Astrocyte of the hippocampus (primary cell): Measurements from ENCODE around the gene CAPRIN1.
"Not testable (repeated sequence)": the region's sequence is repeated elsewhere in the genome, so short reads cannot be mapped to it uniquely, and the experiment has no call there.

Source experiments
- DNase-seq: peaks from one replicate; pipeline ENCODE4 v3.0.0; 2011; ENCODE audit warnings: low read depth, low spot score

The CAPRIN1 gene

DNA sequence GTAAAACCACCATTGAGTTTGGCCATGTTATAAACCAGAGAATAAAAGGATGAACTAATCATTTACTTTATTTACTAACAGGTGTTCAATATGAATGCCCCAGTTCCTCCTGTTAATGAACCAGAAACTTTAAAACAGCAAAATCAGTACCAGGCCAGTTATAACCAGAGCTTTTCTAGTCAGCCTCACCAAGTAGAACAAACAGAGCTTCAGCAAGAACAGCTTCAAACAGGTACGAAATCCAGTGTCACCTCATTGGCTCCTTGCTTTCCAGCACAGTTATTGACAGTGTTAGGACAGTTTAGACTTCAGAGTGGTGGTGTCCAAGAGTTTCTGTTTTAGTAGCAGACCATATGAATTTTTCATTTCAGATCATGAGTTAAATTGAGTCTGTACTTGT, 40.3 kb downstream of the CAPRIN1 start:
- no peak for DNase-seq

DNA sequence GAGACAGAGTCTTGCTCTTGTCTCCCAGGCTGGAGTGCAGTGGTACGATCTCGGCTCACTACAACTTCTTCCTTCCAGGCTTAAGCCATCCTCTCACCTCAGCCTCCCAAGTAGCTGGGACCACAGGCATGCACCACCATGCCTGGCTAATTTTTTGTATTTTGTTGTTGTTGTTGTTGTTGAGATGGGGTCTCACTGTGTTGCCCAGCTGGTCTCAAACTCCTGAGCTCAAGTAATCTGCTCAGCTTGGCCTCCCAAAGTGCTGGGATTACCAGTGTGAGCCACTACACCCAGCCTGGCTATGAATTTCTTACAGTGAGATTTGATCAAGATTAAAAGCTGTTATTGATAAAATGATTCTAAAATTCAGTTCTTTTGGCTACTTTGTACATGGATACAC, 43.4 kb downstream of the CAPRIN1 start:
- DNase-seq, result not testable (repeated sequence)

DNA sequence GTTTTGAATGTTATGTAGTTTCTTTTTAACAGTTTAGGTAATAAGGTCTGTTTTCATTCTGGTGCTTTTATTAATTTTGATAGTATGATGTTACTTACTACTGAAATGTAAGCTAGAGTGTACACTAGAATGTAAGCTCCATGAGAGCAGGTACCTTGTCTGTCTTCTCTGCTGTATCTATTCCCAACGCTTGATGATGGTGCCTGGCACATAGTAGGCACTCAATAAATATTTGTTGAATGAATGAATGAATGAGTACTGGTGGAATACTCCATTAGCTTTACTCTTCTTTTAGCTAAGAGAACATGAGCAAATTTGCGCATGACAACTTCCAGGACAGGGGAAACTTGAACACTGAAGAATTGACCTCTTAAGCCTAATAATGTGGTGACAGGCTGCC, 47.3 kb downstream of the CAPRIN1 start:
- DNase-seq, result no peak

DNA sequence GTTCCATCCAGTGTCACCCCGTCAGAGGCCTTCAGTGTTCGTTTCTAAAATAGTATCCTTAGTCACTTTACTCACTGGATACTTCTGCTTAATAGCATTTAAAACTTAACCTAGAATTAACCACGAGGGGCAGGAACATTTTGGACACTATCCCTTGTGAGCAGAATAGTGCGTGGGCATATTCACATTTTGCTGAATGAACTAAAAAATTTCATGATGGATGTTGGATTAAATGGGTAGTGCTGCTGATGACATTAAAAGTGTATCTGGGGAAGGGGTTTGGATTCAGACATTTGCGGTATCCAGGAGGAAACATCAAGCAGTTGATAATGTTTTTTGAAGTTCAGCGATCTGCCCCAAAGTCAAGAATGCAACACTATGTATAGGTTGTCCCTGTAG, 53.1 kb downstream of the CAPRIN1 start:
- no peak for DNase-seq

DNA sequence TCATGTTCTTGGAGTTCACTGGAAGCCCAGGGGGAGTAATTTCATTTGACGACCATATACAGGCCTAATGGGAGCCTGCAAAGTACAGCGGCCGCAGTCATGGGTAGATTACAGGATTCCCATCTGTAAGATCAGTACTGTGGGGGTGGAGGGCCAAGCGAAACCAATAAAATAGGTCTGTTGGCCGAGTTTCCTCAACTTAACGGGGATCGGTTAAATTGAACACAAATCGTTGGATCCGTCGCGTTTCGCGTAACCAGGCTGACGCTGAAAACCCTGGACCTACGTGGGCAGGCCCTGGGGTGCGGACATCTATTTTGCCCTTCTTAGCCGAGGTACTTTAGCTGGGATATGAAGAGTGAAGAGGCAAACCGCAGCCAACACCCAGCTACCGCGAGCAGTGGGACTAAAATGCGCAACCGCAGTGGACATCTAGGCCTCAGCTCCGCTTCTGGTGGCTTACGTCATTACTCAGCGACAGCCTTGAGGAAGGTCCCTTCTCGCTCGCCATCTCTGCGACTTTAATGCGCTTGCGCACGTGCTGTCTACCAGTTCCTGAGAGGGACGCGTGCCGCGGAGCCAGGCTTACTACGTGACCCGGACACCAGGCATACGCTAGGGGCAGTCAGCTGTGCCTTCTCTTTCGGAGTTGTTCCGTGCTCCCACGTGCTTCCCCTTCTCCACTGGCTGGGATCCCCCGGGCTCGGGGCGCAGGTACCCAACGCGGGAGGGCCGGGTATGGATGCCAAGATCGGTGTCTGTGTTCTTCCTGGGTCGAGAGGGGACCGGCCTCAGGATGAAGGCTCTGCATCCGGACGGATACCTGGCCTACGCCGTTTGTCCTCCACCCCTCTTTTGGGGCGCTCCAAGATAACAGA, 53.8 kb downstream of the CAPRIN1 start, which contains the start of gene NAT10:
NAT10 (plus strand) TSS at position 551 of the 878 bp plus-strand sequence. CDS start 2,597 bp downstream, outside the sequence.
- peak; percentile 99 for DNase-seq

DNA sequence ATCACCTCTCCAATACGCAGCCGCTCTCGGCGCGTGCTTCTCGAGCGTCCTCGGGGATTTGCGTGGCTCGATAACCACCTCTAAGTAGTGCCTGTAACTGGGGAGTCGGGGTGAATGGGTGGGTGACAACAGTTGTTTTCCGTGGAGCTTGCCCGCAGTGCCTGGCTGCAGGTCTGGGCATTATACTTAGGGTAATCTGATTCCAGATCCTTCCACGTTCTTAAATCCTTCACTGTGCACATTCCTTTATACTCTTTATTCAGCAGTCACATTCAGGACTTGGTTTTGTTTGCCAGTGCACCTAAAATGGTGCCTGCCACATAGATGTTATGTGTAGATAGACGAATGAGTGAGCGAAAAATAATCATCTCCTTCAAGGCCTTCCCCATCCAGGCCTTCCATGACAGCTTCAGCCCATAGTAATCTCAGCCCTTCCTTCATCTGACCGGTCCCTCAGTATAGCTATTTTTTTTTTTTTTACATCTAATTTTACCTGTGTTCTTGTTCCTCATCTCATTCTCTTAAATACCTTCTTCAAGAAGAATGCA, 54.5 kb downstream of the CAPRIN1 start:
- no peak for DNase-seq

DNA sequence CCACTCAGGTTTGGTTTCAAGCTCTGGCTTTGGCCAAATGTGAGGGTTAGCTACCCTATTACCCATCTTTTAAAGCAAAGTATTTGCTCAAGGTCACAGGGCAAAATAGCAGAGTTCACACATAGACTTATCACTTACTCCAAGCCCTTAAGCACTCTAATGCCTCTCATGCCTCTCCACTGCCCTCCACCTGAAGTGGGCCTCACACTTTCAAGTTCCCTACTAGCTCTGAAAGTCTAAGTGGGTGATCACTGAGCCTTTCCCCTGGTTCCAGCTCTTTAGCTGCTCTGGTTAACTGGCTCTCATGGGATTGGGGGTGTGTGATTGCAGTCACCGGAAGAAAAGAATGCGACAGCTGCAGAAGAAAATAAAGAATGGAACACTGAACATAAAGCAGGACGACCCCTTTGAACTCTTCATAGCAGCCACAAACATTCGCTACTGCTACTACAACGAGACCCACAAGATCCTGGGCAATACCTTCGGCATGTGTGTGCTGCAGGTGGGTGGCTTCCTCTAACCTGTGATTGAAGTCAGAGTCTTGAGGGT, 60.3 kb downstream of the CAPRIN1 start:
- DNase-seq, result no peak

DNA sequence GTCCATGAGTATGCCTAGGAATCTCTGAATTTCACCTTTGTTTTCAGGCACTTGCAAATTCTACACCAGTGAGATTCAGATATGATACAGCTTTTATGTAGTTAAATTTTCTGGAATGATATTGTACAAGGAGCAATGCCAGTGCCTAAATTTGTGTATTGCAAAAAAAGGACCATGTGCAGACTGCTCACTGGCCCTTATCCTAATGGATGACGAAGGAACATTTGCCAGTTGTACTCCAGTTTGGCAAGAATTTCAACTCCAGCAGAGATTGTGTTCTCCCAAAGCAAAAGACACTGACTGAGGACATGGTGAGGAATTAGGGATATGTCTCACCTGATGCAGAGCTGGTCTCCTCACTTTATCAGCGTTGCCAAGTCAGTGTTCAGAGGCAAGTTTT, 62.5 kb downstream of the CAPRIN1 start:
- DNase-seq, result no peak

DNA sequence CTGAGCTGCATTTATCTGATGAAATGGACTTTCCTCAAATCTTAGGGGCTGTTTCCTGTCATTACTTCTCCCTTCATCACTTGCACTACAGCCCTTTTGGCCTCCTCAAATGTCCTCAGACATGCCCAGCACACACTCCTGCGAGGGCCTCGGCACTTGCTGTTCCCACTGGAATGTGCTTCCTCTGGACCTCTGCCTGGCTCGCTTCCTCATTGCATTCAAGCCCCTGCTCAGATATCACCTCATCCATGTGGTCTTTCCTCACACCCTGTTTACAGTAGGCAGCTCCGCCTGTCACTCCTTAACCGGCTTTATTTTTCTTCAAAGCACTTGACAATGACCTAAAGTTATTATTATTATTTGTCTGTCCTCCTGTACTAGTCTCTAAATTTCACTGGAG, 62.9 kb downstream of the CAPRIN1 start:
- peak; percentile 21 for DNase-seq

DNA sequence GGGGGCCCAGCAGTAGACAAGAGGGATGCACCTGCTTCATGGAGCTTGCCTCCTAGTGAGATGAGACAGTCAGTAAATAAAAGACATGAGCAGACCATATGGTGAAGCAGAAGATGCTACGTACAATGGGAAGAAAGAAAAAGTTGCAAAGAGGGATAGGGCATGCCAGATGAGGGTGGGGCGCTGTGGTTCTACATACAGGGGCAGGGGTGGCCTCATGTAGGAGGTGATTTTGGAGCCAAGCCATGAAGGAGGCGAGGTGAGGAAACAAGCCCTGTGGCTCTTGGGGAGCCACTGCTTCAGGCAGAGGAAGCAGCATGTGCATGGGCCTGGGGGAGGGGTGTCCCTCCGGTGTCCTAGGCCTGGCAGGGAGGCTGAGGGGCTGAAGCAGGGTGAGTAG, 69.1 kb downstream of the CAPRIN1 start:
- no peak for DNase-seq

DNA sequence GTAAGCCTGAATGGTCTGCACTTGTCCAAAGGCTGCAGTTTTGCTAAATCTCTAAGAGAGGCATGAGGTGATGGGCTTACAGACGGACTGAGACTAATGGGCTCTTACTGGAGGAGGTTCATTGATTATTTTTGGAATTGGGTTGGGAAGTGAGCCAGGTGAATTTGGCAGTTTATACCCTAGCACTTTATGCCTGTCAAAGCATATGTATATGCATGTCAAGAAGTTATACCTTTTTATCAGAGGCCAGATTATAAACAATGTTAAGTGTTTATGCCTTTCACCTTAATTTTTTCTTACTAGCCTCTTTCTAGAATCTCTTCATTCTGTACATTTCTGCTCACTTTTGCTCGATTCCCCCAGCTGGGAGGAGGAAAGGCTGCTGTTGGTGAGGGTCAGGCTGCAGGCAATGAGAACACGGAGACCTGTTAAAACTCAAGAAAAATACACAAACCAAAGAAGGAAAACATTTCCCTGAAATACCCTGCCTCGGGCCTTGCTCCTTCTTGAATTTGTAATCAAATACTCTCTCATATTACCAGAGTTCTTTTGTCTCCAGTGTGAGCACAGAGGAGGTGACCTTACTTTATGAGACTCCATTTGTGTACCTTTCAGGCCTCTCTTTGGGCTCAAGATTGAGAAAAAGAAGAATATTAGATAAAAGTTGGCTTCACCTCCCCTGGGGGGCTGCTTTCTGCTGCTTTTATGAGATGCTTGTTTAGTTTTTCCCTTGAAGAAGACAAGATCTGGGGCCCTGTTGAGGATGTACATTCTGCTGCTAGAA, 73.5 kb downstream of the CAPRIN1 start:
- DNase-seq, result no peak

DNA sequence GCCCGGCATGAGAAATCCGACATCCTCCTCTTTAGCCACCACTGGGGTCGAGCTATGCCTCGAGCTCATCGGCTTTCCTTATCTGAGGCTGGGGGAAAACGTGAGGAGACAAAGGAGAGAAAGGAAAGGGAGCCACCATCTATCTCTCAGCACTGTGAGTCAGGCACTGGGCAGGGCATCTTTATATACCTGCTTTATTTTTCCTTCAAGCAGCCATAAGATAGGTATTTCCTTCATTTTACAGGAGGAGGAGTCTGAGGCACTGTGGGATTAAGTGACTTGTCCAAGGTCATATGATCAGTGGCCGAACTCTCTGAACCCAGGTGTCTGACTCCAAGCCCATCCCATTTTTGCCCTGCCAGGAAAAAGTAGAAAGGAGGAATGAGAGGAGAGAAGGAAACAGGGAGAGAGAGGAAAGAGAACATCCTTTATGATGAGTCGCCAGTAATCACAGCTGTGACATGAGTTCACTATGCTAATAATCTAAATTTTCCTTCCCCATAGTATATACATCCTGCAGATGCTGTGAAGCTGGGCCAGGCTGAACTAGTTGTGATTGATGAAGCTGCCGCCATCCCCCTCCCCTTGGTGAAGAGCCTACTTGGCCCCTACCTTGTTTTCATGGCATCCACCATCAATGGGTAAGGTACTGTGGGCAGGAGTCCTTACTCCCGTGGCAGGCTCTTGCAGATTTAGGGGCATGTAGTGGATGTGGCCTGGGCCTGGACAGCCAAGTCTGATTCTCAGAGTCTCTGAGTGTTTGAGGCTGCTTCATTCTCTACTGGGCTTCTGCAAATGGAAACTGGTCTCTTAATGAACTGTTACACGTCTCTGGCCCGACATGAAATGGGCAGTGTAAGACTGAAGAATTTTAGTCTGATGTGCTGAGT, 75.7 kb downstream of the CAPRIN1 start:
- no peak for DNase-seq

DNA sequence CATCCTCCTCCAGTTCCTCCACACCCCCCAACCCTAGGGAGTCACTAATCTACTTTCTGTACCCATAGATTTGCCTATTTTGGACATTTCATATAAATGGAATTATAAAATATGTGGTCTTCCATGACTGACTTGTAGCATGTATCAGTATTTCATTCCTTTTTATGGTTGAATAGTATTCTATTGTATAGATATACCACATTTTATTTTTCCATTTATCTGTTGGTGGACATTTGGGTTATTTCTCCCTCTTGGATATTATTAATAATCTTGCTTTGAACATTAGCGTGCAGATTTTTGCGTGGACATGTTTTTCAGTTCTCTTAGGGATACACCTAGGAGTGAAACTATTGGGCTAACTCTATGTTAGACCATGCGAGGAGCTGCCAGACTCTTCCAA, 77.3 kb downstream of the CAPRIN1 start:
- DNase-seq, result no peak

DNA sequence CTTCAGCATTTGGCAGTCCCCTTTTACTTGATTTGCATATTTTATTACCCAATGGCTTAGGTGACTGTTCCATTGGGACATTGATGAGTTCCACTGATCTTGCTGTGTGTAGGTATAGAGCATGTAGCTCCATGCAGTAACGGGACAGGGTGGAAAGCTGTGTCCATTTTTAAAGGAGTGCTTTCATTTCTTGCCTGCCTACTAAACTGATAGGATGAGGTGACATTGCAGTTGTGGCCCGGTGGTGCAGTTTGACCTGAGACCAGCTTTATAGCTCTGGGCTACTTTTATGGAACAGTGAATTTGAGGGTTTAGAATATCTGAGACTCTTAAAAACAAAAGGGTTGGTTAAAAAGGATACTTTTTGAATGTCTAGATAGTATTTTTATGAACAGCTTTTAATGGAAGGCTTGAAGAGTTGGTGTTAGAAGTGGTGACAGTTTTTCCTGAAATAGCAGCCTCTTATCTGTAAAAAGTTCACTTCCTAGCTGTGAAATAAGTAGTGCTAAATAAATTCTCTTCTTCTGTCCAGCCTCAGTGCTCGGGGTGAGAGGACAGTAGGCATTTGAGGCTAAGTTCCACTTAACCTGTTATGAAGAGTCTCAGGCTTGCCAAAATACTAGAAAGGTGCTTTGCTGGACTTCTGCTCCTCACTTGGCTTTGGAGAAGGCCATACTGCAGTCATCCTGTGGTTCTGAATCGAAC, 80.9 kb downstream of the CAPRIN1 start:
- no peak for DNase-seq

DNA sequence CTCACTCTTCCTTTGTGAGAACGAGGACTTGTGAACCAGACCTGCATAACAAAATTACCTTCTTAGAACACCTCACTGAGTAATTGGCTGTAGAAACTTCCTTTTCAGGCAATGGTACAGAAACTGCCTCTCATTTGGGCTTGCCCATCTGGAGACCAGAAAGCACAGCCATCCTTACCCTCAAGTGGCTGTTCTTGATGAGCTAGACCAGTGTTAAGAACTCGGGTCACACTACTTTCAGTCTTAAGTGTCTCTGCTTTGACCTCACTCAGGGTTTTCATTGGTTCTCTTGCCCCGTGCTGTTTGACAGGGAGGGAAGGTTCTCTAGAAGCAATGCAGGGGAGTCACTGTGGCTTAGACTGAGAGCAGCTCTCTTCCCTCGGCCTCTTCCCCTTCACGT, 83.2 kb downstream of the CAPRIN1 start:
- DNase-seq, result no peak

DNA sequence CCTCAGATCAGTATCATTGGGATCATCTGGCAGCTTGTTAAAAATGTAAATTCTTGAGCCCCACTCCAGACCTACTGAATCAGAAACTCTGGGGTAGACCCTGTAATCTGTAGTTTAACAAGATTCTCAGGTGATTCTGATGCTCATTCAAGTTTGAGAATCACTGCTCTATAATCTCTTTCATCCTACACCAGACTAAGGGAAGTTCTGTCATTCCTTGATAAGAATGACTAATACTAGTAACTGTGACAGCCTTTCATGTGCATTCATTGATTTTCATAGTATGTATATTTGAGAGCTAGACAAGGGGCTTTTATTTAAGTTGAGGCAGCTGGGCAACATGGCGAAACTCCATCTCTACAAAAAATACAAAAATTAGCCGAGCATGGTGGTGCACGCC, 83.9 kb downstream of the CAPRIN1 start:
- DNase-seq, result no peak

DNA sequence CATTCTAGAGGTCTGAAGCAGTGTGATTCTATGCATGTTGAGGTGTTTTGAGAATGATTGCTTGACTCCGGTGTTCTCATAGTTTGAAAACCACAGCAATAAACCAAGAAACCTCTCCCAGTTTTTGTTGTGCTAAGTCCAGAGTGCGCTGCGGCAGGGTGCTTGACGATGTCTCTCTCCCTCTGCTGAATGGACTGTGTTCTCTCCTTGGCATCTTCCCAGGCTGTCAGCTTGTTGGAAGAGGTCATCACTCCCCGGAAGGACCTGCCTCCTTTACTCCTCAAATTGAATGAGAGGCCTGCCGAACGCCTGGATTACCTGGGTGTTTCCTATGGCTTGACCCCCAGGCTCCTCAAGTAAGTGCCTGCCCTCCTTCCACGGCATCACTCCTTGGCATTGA, 84.9 kb downstream of the CAPRIN1 start:
- DNase-seq, result peak; percentile 69

DNA sequence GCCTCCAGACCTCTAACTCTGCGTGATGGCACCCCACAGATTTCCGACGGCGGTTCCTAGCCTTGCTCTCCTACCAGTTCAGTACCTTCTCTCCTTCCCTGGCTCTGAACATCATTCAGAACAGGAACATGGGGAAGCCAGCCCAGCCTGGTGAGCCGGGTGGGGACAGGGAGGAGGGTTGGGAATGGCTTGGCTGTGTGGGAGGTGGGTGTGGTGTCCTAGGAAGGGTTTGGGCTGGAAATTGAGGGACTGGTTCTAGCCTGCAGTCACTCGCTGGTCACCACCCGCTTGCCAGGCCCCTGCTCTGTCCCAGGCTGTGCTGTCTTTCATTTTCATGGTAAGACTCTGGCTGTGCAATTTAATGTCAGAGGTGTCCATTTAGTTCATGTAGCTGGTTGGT, 87.8 kb downstream of the CAPRIN1 start:
- no peak for DNase-seq

DNA sequence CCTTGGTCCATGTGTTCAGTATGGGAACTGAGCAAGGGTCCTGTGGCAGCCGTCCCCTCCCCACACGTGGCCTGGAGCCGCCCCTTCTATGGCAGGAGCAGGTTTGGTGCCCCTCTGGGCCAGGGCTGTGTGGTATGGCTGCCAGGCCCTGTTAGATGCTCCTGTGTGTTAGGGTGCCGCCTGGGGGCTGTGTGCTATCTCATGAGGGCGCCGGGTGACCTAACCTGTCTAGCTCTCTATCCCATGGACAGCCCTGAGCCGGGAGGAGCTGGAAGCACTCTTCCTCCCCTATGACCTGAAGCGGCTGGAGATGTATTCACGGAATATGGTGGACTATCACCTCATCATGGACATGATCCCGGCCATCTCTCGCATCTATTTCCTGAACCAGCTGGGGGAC, 88.6 kb downstream of the CAPRIN1 start:
- no peak for DNase-seq

DNA sequence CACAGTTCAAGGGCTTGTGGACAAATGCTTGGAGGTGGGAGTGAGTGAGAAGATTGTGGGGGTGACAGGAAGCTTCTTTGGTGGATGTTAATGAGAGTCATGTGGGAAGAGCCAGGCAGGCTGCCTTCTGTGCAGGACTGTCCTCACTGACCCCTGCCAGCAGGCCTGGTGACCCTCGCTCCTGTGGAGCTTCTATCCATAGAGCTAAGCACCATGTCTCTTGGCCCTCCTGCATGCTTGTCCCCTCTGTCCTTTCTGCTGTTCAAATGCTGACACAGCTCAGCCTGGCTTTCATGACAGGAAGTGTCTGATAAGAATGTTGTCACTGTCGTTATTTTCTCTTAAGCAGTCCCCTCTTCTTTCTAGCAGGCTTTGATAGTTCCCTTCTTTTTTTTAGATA, 91.5 kb downstream of the CAPRIN1 start:
- no peak for DNase-seq

DNA sequence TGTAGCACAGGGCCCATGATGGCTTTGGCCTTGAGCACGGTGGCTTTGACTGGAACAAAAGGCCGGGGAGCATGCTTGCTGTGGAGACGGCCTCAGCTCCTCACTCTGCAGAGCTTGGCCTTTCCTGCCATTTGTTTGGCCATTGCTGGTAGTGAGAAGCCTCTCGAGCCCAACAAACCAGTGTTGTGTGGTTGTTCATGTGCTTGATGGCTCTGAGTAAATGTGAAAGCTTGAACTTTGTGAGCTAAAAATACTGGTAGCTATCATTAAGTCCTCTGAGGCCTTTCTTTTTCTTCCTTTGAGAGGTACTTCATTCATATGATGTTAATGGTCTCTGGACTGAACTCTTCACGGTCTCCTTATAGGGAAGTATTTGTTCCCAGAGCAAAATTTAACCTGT, 93.5 kb downstream of the CAPRIN1 start:
- DNase-seq, result no peak
